GM21447 (cell line): ENCODE data around the gene PBXIP1.
"Not testable (repeated sequence)": the region's sequence is repeated elsewhere in the genome, so short reads cannot be mapped to it uniquely, and the experiment has no call there.

Experiments used
- ATAC-seq: cut with Tn5 transposase; IDR thresholded peaks from one replicate; pipeline ENCODE4 v1.9.1; 2021; ENCODE audit not compliant: unreplicated experiment

The PBXIP1 gene

GRCh38 chr1:154995301-154995983 lies 39.5 kb upstream of the PBXIP1 start:
- not testable (repeated sequence) for ATAC-seq

DNA sequence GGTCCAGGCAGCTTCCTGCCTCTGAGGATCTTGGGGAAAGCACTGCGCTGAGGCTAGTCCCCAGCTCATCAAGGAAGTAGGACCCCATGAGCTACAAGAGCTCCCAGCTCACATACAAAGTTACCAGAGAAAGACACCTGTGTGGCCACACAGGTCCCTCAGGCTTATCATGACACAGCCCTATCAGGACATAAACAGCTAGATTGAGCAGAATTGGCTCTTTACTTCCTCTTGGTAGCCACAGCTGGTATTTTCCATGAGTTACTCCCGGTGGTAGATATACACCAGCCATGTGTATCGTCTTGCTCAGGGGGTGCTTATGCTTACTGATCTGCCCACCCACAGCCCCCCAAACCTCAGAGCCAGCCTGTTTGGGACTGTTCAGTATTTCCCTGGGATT lies 38.7 kb upstream of the PBXIP1 start:
- ATAC-seq, result no peak

DNA sequence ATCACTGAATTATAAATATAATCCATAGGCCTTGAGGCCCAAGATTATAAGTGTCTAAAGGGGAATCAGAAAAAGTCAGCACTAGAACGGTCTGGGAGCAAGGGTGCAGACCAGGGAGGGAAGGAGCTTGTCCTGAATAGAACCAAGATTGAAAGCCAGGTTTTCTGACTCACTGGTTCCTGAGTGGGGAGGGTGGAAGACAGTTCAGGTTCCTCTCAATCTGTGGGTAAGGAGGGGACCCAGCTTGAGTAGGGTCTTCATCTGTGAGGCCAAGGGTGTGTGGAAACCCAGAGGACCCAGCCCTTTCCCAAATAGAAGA lies 38.3 kb upstream of the PBXIP1 start:
- no peak for ATAC-seq

- no peak for ATAC-seq
These were observed 37.8 kb upstream of the PBXIP1 start, which contains the start of gene LENEP for GRCh38 chr1:154993572-154994268. LENEP (plus strand) TSS chr1:154993586; CDS start chr1:154993608, 22 bp downstream.

GRCh38 chr1:154992721-154993571 lies 37.0 kb upstream of the PBXIP1 start:
- ATAC-seq, result no peak

- no peak for ATAC-seq
These were observed 34.4 kb upstream of the PBXIP1 start for GRCh38 chr1:154990276-154990675.

DNA sequence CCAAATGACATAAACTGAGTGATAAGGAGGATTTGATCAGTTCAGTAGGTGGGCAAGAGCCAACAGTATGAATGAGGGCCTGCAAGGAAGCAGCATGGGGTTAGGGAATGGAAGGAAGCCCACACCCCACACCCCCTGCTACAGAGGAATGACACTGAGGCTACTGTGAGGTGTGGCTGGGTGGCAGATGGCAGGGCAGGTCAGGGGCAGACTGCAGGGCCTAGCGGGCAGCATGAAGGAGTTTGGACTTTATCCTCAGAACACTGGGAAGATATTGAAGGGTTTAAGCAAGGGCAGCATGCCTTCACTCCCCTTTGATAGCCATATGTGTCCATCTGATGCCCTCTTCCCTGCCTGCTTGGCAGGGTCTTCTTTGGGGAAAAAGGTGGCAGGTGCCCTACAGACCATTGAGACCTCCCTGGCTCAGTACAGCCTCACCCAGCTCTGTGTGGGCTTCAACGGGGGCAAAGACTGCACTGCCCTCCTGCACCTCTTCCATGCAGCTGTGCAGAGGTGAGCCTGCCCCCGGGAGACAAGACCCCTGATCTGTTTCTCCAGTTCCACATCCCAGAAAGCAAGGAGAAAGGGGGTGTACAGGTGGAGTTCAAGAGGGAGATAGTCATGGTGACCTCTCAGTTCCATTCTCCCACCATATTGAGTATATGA lies 33.4 kb upstream of the PBXIP1 start:
- no peak for ATAC-seq

DNA sequence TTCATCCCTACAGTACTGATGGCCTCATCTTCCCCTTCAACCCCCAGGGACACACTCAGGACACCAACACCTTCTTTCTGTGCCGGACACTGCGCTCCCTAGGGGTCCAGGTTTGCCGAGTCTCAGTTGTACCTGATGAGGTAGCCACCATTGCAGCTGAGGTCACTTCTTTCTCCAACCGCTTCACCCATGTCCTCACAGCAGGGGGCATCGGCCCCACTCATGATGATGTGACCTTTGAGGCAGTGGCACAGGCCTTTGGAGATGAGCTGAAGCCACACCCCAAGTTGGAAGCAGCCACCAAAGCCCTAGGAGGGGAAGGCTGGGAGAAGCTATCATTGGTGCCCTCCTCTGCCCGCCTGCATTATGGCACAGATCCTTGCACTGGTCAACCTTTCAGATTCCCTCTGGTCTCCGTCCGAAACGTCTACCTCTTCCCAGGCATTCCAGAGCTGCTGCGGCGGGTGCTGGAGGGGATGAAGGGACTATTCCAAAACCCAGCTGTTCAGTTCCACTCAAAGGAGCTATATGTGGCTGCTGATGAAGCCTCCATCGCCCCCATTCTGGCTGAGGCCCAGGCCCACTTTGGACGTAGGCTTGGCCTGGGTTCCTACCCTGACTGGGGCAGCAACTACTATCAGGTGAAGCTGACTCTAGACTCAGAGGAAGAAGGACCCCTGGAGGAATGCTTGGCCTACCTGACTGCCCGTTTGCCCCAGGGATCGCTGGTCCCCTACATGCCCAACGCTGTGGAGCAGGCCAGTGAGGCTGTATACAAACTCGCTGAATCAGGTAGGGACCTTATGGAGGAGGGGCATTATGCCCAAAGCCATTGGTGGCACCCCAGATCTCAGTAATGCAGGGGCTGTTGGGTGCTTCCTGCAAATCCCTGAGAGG lies 32.4 kb upstream of the PBXIP1 start:
- ATAC-seq, result no peak

DNA sequence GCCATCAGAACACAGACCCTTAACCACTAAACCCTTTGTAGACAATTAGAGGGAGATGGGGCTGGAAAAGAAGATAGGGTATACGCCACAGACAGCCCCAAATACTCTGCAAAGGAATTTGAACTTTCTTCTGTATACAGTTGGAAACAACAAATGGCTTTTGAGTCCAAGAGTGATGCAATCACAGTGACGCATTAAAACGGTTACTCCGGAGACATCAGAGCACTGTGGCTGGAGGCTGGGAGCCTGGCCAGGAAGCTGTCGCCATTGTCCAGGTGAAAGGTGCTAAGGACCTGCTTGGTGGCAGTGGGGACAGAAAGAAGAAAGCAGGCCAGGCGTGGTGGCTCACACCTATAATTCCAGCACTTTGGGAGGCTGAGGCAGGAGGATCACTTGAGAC lies 31.4 kb upstream of the PBXIP1 start:
- no peak for ATAC-seq

GRCh38 chr1:154986736-154987135 lies 30.8 kb upstream of the PBXIP1 start:
- not testable (repeated sequence) for ATAC-seq

GRCh38 chr1:154983776-154984466 lies 28.0 kb upstream of the PBXIP1 start:
- ATAC-seq, result no peak

GRCh38 chr1:154982897-154983648 lies 27.2 kb upstream of the PBXIP1 start, which contains the start of gene FLAD1:
FLAD1 (plus strand) TSS chr1:154983344; CDS start chr1:154983695, 351 bp downstream.
- ATAC-seq, result peak; percentile 97

DNA sequence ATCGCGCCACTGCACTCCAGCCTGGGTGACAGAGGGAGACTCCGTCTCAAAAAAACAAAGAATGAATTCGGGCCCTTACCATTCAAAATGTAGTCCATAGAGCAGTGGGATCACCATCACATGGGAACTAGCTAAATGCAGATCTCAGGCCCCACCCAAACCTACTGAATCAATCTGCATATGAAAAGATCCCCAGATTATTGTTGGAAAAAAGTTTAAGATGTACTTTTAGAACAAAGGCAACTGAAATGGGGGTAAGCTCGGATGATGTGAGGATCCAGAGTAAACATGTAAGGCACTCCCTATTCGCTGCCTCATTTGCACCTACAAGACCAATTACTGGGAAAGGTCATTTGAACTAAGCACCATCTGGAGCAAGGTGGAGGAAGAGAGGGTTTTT lies 26.4 kb upstream of the PBXIP1 start:
- no peak for ATAC-seq

DNA sequence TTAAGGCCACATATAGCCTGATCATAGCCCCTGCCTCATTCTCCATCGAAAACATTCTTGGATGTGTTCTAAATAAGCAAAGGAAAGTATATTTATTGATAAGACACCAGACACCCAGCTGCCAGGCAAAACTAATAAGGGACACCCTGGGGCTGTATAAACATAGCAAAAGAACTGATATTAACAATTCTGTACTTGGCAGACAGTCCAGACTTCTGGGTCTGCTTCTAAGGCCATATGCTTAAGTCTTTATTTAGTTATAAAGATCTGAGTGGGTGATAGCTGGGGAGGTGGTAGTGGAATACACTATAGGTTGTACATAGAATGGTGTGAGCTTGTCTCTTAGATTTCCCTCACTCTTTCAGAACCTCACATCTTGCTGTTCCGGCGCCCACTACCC lies 22.5 kb upstream of the PBXIP1 start:
- no peak for ATAC-seq

DNA sequence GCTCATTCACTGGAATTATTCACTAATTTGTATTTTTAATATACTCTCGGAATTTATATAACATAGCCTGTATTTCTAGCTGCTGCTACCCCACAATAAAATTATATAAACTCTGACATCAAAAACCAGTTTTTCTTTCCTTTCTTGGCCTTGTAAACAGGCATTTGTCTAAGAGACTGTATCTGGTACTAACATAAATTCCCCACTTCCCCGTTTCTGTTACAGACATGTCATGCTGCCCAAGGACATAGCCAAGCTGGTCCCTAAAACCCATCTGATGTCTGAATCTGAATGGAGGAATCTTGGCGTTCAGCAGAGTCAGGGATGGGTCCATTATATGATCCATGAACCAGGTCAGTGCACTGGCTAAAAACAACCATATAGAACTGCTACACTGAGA lies 21.9 kb upstream of the PBXIP1 start:
- ATAC-seq, result not testable (repeated sequence)

DNA sequence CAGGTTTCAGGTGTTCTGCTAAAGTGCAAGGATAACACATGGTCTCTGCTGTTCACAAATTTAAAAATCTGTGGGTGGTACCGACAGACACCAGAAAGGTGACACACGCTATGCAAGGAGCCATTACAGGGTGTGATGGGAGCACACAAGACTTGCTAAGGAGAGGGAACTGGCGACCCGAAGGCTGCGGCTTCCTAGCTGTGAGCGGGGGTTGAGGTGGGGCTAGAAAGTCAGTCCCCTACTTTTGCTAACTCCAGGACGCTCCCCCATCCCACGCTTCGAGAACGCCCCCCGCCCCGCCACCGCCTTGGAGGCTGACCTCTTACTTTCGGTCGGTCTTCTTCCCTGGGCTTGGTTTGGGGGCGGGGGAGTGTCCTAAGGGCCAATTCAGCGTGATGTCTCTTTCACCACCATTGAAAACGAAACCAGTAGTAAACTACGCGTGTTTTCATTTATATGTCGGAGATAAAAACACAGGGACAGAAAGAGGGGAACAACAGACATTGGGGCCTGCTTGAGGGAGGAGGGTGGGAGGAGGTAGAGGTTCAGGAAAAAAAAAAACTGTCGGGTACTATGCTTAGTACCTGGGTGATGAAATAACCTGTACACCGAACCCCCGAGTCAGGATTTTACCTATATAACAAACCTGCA lies 19.6 kb upstream of the PBXIP1 start:
- no peak for ATAC-seq

DNA sequence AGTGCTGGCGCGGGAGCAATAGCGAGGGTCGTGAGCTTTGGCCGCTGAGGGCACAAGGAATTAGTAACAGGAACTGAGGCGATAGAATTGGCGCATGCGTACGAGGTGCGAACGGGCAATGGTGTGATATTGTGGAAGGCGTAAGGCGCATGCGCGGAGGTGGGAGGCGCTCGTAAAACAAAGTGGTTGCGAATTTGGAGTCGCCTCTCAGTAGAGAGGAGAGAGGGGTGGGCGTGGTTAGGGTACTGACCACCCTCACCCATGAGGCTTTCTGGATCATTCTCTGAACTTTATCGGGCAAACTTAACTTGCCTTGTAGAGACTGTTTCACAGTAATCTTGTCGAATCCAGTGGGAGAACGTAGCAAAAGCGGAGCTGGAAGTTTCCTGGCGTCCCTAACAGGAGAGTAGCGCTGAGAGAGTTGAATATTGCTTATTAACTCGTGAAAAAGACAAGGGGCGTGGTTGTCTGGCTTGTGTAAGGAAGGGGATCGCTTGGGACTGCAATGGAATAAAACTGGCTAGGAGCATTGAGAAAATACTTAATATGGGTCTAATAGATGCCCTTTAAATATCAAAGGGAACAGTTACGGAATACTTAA lies 19.0 kb upstream of the PBXIP1 start:
- ATAC-seq, result peak; percentile 47
